K562 (cell line): ENCODE data around the gene TBL1XR1. TPM values are rescaled to one million over a fixed set of nuclear protein-coding genes. Genes with fewer than 3 reads are reported as not detected.

Experiments used
- ATAC-seq: fragments of 200-7000 bp; cut with Tn5 transposase; 3 replicates; pipeline ENCODE4 v1.9.1; 2020; ENCODE audit warnings: moderate library complexity
- BruUV-seq: library from RNA; stranded (reverse); fragments of 400-500 nt; replicated peaks from 2 replicates; lab custom pipeline; 2021; lab: Mats Ljungman, UMichigan
- CTCF ChIA-PET: fragments of 300-600 bp; formaldehyde crosslinking; extraction: SDS; loops from one replicate; lab custom pipeline; 2021; ENCODE audit warnings: low intra/inter-chr PET ratio; lab: Yijun Ruan, JAX
- POLR2A ChIA-PET: fragments of 300-600, 350-650 bp; sonication (Branson Sonifier 250); formaldehyde crosslinking; extraction: SDS; loops from one replicate; lab custom pipeline; 2021; ENCODE audit warnings: antibody characterized with exemption, inconsistent platforms; lab: Yijun Ruan, JAX
- DNase-seq, 4 experiments: peaks; one replicate each; pipeline versions ENCODE4 v3.0.0 to v3.0.0-alpha.2; 2011 to 2018; ENCODE audit warnings: low spot score in 3 of 4, mixed read lengths in 3 of 4; ENCODE audit errors: extremely low read depth in 1 of 4
- FAIRE-seq: peaks from 2 replicates; lab custom pipeline; 2011; peaks lifted over from hg19 to GRCh38; lab: Jason Lieb, UNC
- H2AFZ ChIP-seq: 2 replicates; pipeline ENCODE4 v1.6.0; 2011; ENCODE audit warnings: low read depth, low read length, control low read depth, inconsistent platforms
- H3K27ac ChIP-seq: fragments of 200-600 bp; 3 replicates; pipeline ENCODE4 v1.8.0; 2011; ENCODE audit warnings: low read depth, mild to moderate bottlenecking, control low read depth, inconsistent platforms, low read length, moderate library complexity, mixed read lengths; ENCODE audit errors: extremely low read depth
- H3K27me3 ChIP-seq, 2 experiments: fragments of 300-600 bp in 1 of 2; 2 replicates in 1 of 2; 3 replicates in 1 of 2; pipeline versions ENCODE4 v1.6.0 to v1.8.0; 2011; ENCODE audit warnings: inconsistent platforms in 2 of 2, low read length in 2 of 2, mild to moderate bottlenecking in 1 of 2, mixed read lengths in 1 of 2, moderate library complexity in 1 of 2; ENCODE audit not compliant: control insufficient read depth in 2 of 2, insufficient read depth in 2 of 2
- H3K36me3 ChIP-seq: fragments of 300-600 bp; 3 replicates; pipeline ENCODE4 v1.8.0; 2011; ENCODE audit warnings: mild to moderate bottlenecking, low read length, inconsistent platforms; ENCODE audit not compliant: control insufficient read depth, insufficient read depth
- H3K4me1 ChIP-seq, 2 experiments: fragments of 200-600 bp in 1 of 2; replicated peaks in 1 of 2; 2 replicates in 1 of 2; 3 replicates in 1 of 2; pipeline versions ENCODE4 v1.5.1 to v1.8.0; 2011; ENCODE audit warnings: inconsistent platforms in 2 of 2, low read length in 2 of 2, mild to moderate bottlenecking in 1 of 2, mixed read lengths in 1 of 2, moderate library complexity in 1 of 2; ENCODE audit not compliant: control insufficient read depth in 2 of 2, insufficient read depth in 2 of 2
- H3K4me2 ChIP-seq: 2 replicates; pipeline ENCODE4 v1.6.1; 2011; ENCODE audit warnings: low read length, control low read depth, inconsistent platforms, mixed read lengths; ENCODE audit not compliant: insufficient read depth
- H3K4me3 ChIP-seq: fragments of 200-600 bp; sonication (generic), shearing (Covaris generic); 2 replicates; pipeline ENCODE4 v1.5.1; 2016; ENCODE audit warnings: control low read depth, inconsistent platforms
- H3K79me2 ChIP-seq: fragments of 200-600 bp; 3 replicates; pipeline ENCODE4 v1.8.0; 2011; ENCODE audit warnings: low read length, inconsistent platforms; ENCODE audit not compliant: control insufficient read depth, insufficient read depth
- H3K9ac ChIP-seq, 2 experiments: 2 replicates each; pipeline versions ENCODE4 v1.6.0 to v1.6.1; 2011; ENCODE audit warnings: low read depth in 2 of 2, low read length in 2 of 2, control low read depth in 1 of 2, inconsistent platforms in 1 of 2, mild to moderate bottlenecking in 1 of 2, mixed read lengths in 1 of 2; ENCODE audit not compliant: insufficient read depth in 1 of 2
- H3K9me1 ChIP-seq: one replicate; pipeline ENCODE4 v1.6.0; 2011; ENCODE audit warnings: inconsistent platforms, mild to moderate bottlenecking, low read length, moderate library complexity; ENCODE audit not compliant: control insufficient read depth, insufficient read depth
- H3K9me3 ChIP-seq: replicated peaks from 2 replicates; pipeline ENCODE4 v1.5.1; 2011; ENCODE audit warnings: low read depth, low read length, inconsistent platforms; ENCODE audit not compliant: control insufficient read depth, insufficient read depth
- H4K20me1 ChIP-seq: replicated peaks from 2 replicates; pipeline ENCODE4 v1.6.1; 2011; ENCODE audit warnings: low read length, inconsistent platforms, mixed read lengths; ENCODE audit not compliant: control insufficient read depth, insufficient read depth
- ARID1B ChIP-seq: fragments of 450-650 bp; IDR thresholded peaks from 2 replicates; pipeline ENCODE4 v1.6.1; 2016; ENCODE audit warnings: antibody characterized with exemption, mild to moderate bottlenecking, inconsistent platforms
- CBFA2T3 ChIP-seq: fragments of 450-650 bp; IDR thresholded peaks from 2 replicates; pipeline ENCODE4 v1.6.1; 2017
- CC2D1A ChIP-seq: fragments of 450-650 bp; IDR thresholded peaks from 2 replicates; pipeline ENCODE4 v1.6.1; 2017; ENCODE audit warnings: mild to moderate bottlenecking
- DMBX1 ChIP-seq: fragments of 250-450 bp; sonication (Bioruptor Pico); IDR thresholded peaks from 2 replicates; pipeline ENCODE4 v1.8.0; 2022; ENCODE audit warnings: inconsistent platforms, mild to moderate bottlenecking, moderate library complexity, borderline replicate concordance
- ESRRA ChIP-seq: fragments of 450-650 bp; IDR thresholded peaks from 2 replicates; pipeline ENCODE4 v1.6.1; 2014; ENCODE audit warnings: low read depth, mild to moderate bottlenecking, moderate library complexity, borderline replicate concordance
- EWSR1 ChIP-seq: fragments of 450-650 bp; IDR thresholded peaks from 2 replicates; pipeline ENCODE4 v1.6.1; 2018; ENCODE audit warnings: borderline replicate concordance, mild to moderate bottlenecking, low read depth, moderate library complexity; ENCODE audit not compliant: partially characterized antibody
- NRF1 ChIP-seq, 2 experiments: fragments of 450-650 bp; IDR thresholded peaks in 1 of 2; conservative IDR thresholded peaks in 1 of 2; 2 replicates each; pipeline ENCODE4 v1.6.1; 2014; ENCODE audit warnings: mild to moderate bottlenecking in 2 of 2
- PHB2 ChIP-seq: fragments of 450-650 bp; IDR thresholded peaks from 2 replicates; pipeline ENCODE4 v1.6.1; 2017; ENCODE audit warnings: low read depth
- POLR3A ChIP-seq: IDR thresholded peaks from 2 replicates; pipeline ENCODE4 v1.6.1; 2011; ENCODE audit warnings: borderline replicate concordance, mild to moderate bottlenecking, moderate library complexity; ENCODE audit not compliant: insufficient read length, insufficient read depth; ENCODE audit errors: extremely low read depth
- RFX7 ChIP-seq: fragments of 250-450 bp; sonication (Bioruptor Pico); IDR thresholded peaks from 2 replicates; pipeline ENCODE4 v1.5.1; 2021; ENCODE audit warnings: mild to moderate bottlenecking
- TAL1 ChIP-seq: fragments of 450-650 bp; IDR thresholded peaks from 2 replicates; pipeline ENCODE4 v1.6.1; 2016; ENCODE audit warnings: mild to moderate bottlenecking
- TBL1XR1 ChIP-seq, 2 experiments: IDR thresholded peaks; 2 replicates each; pipeline ENCODE4 v1.6.1; 2012; ENCODE audit warnings: improper control_type of control experiment in 2 of 2, low read length in 2 of 2, mild to moderate bottlenecking in 1 of 2
- TCF3 ChIP-seq: sonication (generic); formaldehyde crosslinking; IDR thresholded peaks from 2 replicates; pipeline ENCODE4 v1.4.0; 2020; ENCODE audit warnings: mild to moderate bottlenecking, missing genetic modification reagents
- U2AF1 ChIP-seq: fragments of 200-400 bp; formaldehyde crosslinking; optimal IDR thresholded peaks from 2 replicates; pipeline ENCODE3; 2017; ENCODE audit warnings: mild to moderate bottlenecking, low read depth, low read length, moderate library complexity
- ZNF165 ChIP-seq: fragments of 250-450 bp; sonication (Bioruptor Pico); IDR thresholded peaks from 2 replicates; pipeline ENCODE4 v1.4.0; 2020; ENCODE audit warnings: borderline replicate concordance
- ZNF79 ChIP-seq: fragments of 250-450 bp; sonication (Bioruptor Pico); IDR thresholded peaks from 2 replicates; pipeline ENCODE4 v1.4.0; 2020; ENCODE audit warnings: low read depth, mild to moderate bottlenecking, moderate library complexity
- in situ Hi-C: fragments of 300-500 bp; cut with MboI; formaldehyde crosslinking; loops from 4 replicates; pipeline ENCODE4 v1.15.0; 2018; ENCODE audit warnings: inconsistent platforms, mixed read lengths
- intact Hi-C: fragments of 100-400 bp; cut with micrococcal nuclease; formaldehyde crosslinking; loops from 2 replicates; pipeline ENCODE4 v1.14.2; 2022
- polyA plus RNA-seq, 8 experiments: library from polyadenylated mRNA; depleted of rRNA in 4 of 8; stranded (reverse) in 5 of 8; unstranded in 3 of 8; fragments of >200 nt; fragmentation: Nextera tagmentation in 2 of 8; fragmentation: Illumina TruSeq in 1 of 8; extraction: Ambion mirVana in 2 of 8; extraction: Trizol in 1 of 8; gene quantifications; 2 replicates each; pipeline versions ENCODE4 v1.2.1 to v1.2.3, GENCODE V29; 2011 to 2014; ENCODE audit warnings: inconsistent platforms in 1 of 8, missing spikeins in 1 of 8
- total RNA-seq, 7 experiments: library from RNA; depleted of rRNA in 6 of 7; stranded (reverse); fragments of >200 nt in 6 of 7; fragmentation: Illumina TruSeq in 2 of 7; extraction: Trizol in 2 of 7; gene quantifications; 2 replicates each; pipeline versions ENCODE4 v1.2.1 to v1.2.3, GENCODE V29; 2011 to 2021; ENCODE audit warnings: low replicate concordance in 1 of 7
- TF ChIP-seq, protein P1 (sequence below): fragments of 450-650 bp; formaldehyde crosslinking; IDR thresholded peaks from 2 replicates; pipeline ENCODE4 v1.4.0; 2020; ENCODE audit warnings: mild to moderate bottlenecking, moderate library complexity

Gene TBL1XR1
- total and polyA plus RNA-seq, 9 of the 15 experiments (the other 6 are each of a cell fraction or from before 2014, with no cell fraction given), result 19.6 to 171 (median 83.3) TPM

DNA sequence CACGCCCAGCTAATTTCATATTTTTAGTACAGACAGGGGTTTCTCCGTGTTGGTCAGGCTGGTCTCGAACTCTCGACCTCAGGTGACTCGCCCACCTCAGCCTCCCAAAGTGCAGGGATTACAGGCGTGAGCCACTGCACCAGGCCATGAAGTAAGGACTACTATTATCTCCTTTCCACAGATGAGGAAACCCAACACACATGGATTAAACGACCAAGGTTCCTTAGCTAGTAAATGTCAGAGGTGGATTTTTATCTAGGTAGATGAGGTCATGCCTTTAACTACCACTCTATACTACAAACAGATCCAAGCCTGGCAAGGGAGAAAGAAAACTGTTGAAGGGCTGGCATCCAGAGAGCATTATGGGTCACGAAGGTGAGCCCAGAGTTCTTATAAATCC, 15.5 kb upstream of the TBL1XR1 start (continued):
- TF ChIP-seq U2AF1 (no peak), PHB2 (0 out of 2 replicates have a peak, but pooled peaks have one; percentile 2), RFX7 (CRISPR knock-in tag) (no peak), DMBX1 (CRISPR knock-in tag) (no peak), TAL1 (0 out of 2 replicates have a peak, but pooled peaks have one; percentile 23), ARID1B (peak; percentile 51), TCF3 (peak; percentile 59), POLR3A (peak; percentile 14), ZNF79 (CRISPR knock-in tag) (no peak), EWSR1 (no peak), TBL1XR1 (IDR thresholded peaks at IDR 0.05; ENCODE audit: low read length in 2 of 2) (no peak), ZNF165 (CRISPR knock-in tag) (no peak), ESRRA (no peak), CBFA2T3 (peak; percentile 60), NRF1 (conservative IDR thresholded peaks at IDR 0.05 in 1 of 2, IDR thresholded peaks at IDR 0.05 in 1 of 2) (no peak)

DNA sequence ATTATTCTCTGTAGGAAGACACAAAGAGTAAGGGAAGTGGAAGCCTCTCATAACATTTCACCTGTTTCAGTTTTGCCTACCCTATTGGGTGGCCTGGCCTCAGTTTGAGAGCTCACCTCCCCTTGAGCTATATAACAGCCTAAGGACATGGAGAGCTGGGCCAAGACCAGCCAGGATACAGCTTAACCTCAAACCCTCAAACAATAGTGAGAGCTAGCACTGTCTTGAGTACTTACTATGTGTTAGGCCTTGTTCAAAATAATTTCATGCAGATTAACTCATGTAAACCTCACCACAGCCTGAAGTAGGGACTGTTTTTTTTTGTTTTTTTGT, 15.0 kb upstream of the TBL1XR1 start:
- Histone ChIP-seq H3K9ac (no peak overlapping the region), H3K9me1 (no peaks in the 10 kb centered on the region), H3K36me3 (no peaks in the 10 kb centered on the region), H3K4me3 (no peak overlapping the region), H4K20me1 (no peaks in the 10 kb centered on the region), H3K27me3 (no peaks in the 10 kb centered on the region), H3K4me2 (no peak overlapping the region), H2AFZ (peak overlapping the region; percentile 71), H3K9me3 (no peaks in the 10 kb centered on the region), H3K4me1 (peaks cover 10% of the 10 kb centered on the region in 2 experiments; a peak in 3 of 5 replicates), H3K27ac (peak overlapping the region; percentile 38; the same call in 1 of the 3 replicates), H3K79me2 (no peaks in the 10 kb centered on the region)
- FAIRE-seq (peak; percentile 19), ATAC-seq (peak; percentile 24), DNase-seq (no peak)
- ChIA-PET CTCF (no interaction called here), POLR2A (no interaction called here)
- no TSS peak for BruUV-seq
- in situ Hi-C loops (no loop called here), intact Hi-C loops (no loop called here)
- TF ChIP-seq, protein P1, sequence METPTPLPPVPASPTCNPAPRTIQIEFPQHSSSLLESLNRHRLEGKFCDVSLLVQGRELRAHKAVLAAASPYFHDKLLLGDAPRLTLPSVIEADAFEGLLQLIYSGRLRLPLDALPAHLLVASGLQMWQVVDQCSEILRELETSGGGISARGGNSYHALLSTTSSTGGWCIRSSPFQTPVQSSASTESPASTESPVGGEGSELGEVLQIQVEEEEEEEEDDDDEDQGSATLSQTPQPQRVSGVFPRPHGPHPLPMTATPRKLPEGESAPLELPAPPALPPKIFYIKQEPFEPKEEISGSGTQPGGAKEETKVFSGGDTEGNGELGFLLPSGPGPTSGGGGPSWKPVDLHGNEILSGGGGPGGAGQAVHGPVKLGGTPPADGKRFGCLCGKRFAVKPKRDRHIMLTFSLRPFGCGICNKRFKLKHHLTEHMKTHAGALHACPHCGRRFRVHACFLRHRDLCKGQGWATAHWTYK (CRISPR knock-in tag), result no peak
- no peak for TF ChIP-seq CC2D1A
